GM23338 (cell line): ENCODE data around the gene ADGRL1. TPM values are rescaled to one million over a fixed set of nuclear protein-coding genes. Genes with fewer than 3 reads are reported as not detected.
"Not testable (repeated sequence)": the region's sequence is repeated elsewhere in the genome, so short reads cannot be mapped to it uniquely, and the experiment has no call there.

Experiments
- ATAC-seq: fragments of 200-7000 bp; cut with Tn5 transposase; 3 replicates; pipeline ENCODE4 v1.9.1; 2020
- DNase-seq: peaks from one replicate; pipeline ENCODE4 v3.0.0-alpha.2; 2015; ENCODE audit warnings: low spot score
- H2AFZ ChIP-seq: fragments of 200-600 bp; sonication (generic); 2 replicates; pipeline ENCODE4 v1.8.0; 2016; ENCODE audit warnings: antibody characterized with exemption, mild to moderate bottlenecking, moderate library complexity
- H3F3A ChIP-seq: fragments of 200-600 bp; sonication (generic); replicated peaks from 2 replicates; pipeline ENCODE4 v1.8.0; 2017; ENCODE audit warnings: antibody characterized with exemption, mixed run types, low read depth
- H3K27ac ChIP-seq: fragments of 200-600 bp; sonication (generic); 2 replicates; pipeline ENCODE4 v1.6.1; 2016; ENCODE audit warnings: low read depth
- H3K27me3 ChIP-seq: fragments of 200-600 bp; sonication (generic); 2 replicates; pipeline ENCODE4 v1.8.0; 2016; ENCODE audit warnings: mild to moderate bottlenecking, mixed run types, moderate library complexity; ENCODE audit not compliant: insufficient read depth
- H3K36me3 ChIP-seq: fragments of 200-600 bp; sonication (generic); 2 replicates; pipeline ENCODE4 v1.8.0; 2016; ENCODE audit warnings: mild to moderate bottlenecking; ENCODE audit not compliant: insufficient read depth
- H3K4me1 ChIP-seq: fragments of 200-600 bp; sonication (generic); 2 replicates; pipeline ENCODE4 v1.8.0; 2016; ENCODE audit warnings: mild to moderate bottlenecking, moderate library complexity; ENCODE audit not compliant: insufficient read depth
- H3K4me2 ChIP-seq: fragments of 200-600 bp; sonication (generic); 2 replicates; pipeline ENCODE4 v1.7.1; 2017; ENCODE audit warnings: mixed run types
- H3K4me3 ChIP-seq: fragments of 200-600 bp; sonication (generic); 2 replicates; pipeline ENCODE4 v1.6.1; 2016; ENCODE audit warnings: mixed run types
- H3K79me2 ChIP-seq: fragments of 200-600 bp; sonication (generic); replicated peaks from 2 replicates; pipeline ENCODE4 v1.8.0; 2017; ENCODE audit warnings: mild to moderate bottlenecking; ENCODE audit not compliant: insufficient read depth
- H3K9me2 ChIP-seq: fragments of 200-600 bp; sonication (generic); 2 replicates; pipeline ENCODE4 v1.8.0; 2017; ENCODE audit not compliant: insufficient read depth
- H4K20me1 ChIP-seq: fragments of 200-600 bp; sonication (generic); replicated peaks from 2 replicates; pipeline ENCODE4 v1.8.0; 2017; ENCODE audit warnings: mild to moderate bottlenecking; ENCODE audit not compliant: insufficient read depth
- H3K27ac Mint-ChIP-seq: 2 replicates; pipeline ENCODE4 v1.8.0; 2020; ENCODE audit warnings: inconsistent platforms, mild to moderate bottlenecking, moderate library complexity, mixed read lengths
- H3K27me3 Mint-ChIP-seq: 3 replicates; pipeline ENCODE4 v1.8.0; 2022; ENCODE audit warnings: low read depth, mild to moderate bottlenecking, moderate library complexity, mixed read lengths, inconsistent platforms; ENCODE audit not compliant: insufficient read depth, poor library complexity
- H3K36me3 Mint-ChIP-seq: 3 replicates; pipeline ENCODE4 v1.8.0; 2021; ENCODE audit warnings: low read depth, mild to moderate bottlenecking, inconsistent platforms, moderate library complexity, mixed read lengths
- H3K4me1 Mint-ChIP-seq: 3 replicates; pipeline ENCODE4 v1.8.0; 2020; ENCODE audit warnings: mild to moderate bottlenecking, inconsistent platforms, mixed read lengths
- H3K4me3 Mint-ChIP-seq: 3 replicates; pipeline ENCODE4 v1.8.0; 2021; ENCODE audit warnings: moderate library complexity, mild to moderate bottlenecking, inconsistent platforms, mixed read lengths
- H3K9me3 Mint-ChIP-seq: 3 replicates; pipeline ENCODE4 v1.8.0; 2020; ENCODE audit warnings: moderate library complexity, mild to moderate bottlenecking, inconsistent platforms, mixed read lengths
- CTCF ChIP-seq, 2 experiments: fragments of 200-600 bp in 1 of 2; sonication (generic) in 1 of 2; conservative IDR thresholded peaks; 2 replicates each; pipeline versions ENCODE4 v1.5.1 to v1.6.1; 2016 to 2017; ENCODE audit warnings: antibody characterized with exemption in 2 of 2, low read depth in 2 of 2, mild to moderate bottlenecking in 2 of 2, moderate library complexity in 1 of 2
- EZH2phosphoT487 ChIP-seq: fragments of 200-600 bp; sonication (generic); IDR thresholded peaks from one replicate; pipeline ENCODE4 v1.8.1; 2018; ENCODE audit warnings: antibody characterized with exemption; ENCODE audit not compliant: unreplicated experiment
- polyA plus RNA-seq: library from polyadenylated mRNA; unstranded; fragments of >200 nt; fragmentation: Nextera tagmentation; extraction: Ambion mirVana; gene quantifications from 2 replicates; pipeline ENCODE4 v1.2.1, GENCODE V29; 2016
- total RNA-seq: library from RNA; depleted of rRNA; stranded (reverse); fragments of >200 nt; shearing (Covaris generic); gene quantifications from 2 replicates; pipeline ENCODE4 v1.2.3, GENCODE V29; 2014

ADGRL1 gene
- total and polyA plus RNA-seq, 2 experiments from 2014 or later = 20.6 to 100 TPM

GRCh38 chr19:14214580-14214979, 8.6 kb upstream of the ADGRL1 start (continued):
- TF ChIP-seq CTCF (conservative IDR thresholded peaks at IDR 0.05; ENCODE audit: low read depth in 2 of 2) = no peak
- TF ChIP-seq EZH2phosphoT487 = no peak

DNA sequence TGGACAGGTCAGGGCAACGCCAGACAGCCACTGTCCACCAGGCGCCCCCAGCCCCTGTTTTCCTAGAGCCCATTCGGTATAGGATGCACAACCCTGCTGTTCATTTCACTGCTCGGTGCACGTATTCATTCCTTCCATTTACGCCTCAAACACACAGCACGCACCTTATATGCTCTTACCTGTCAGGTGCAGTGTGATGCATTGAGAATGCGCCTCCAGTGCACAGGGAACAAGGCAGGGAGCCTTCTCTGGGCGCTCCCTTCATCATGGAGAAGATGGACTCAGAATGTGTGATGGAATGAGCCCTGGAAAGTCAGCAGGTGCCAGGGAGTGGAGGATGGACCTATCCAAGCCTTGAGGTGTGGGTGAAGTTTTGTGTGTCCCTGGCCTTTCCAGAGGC, 4.2 kb upstream of the ADGRL1 start:
- not testable (repeated sequence) for H3K36me3 Mint-ChIP-seq, DNase-seq, H3K4me1 ChIP-seq, ATAC-seq, H2AFZ ChIP-seq, H3K27ac Mint-ChIP-seq, H3K9me3 Mint-ChIP-seq, H4K20me1 ChIP-seq, H3F3A ChIP-seq, H3K79me2 ChIP-seq, H3K36me3 ChIP-seq, H3K9me2 ChIP-seq, H3K27ac ChIP-seq
- peaks cover 29% of the 10 kb centered on the region for H3K27me3 ChIP-seq
- peak overlapping the region; percentile 54 for H3K4me3 ChIP-seq
- Mint-ChIP-seq H3K4me3 (peak overlapping the region; percentile 66; the same call in 2 of the 3 replicates), H3K27me3 (peaks cover 20% of the 10 kb centered on the region), H3K4me1 (peaks cover 13% of the 10 kb centered on the region; the same call in 2 of the 3 replicates)
- H3K4me2 ChIP-seq = peak overlapping the region; percentile 82

DNA sequence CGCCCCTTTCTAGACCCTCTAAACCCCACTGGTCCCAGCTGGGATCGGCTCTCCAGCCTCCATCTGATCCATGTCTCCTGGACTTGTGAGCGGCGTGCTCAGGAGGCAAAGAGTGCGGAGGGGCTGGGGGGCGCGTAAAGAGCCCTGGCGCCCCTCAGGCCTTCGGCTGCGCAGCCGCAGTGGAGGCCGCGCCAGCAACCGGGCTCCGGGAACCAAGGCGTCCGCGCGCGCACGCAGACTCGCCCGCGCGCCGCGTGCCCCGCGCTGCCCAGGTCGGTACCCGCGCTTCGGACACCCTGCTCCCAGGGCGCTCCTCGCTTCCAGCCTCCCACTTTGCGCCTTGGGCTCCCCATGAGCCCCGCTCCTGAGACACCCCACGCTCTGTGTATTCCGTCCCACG, 3.4 kb upstream of the ADGRL1 start:
- peak overlapping the region; percentile 66 for H3K4me3 Mint-ChIP-seq
- not testable (repeated sequence) for H3K9me3 Mint-ChIP-seq
- peak overlapping the region; percentile 54 for H3K4me3 ChIP-seq

GRCh38 chr19:14208496-14208895, 2.5 kb upstream of the ADGRL1 start:
- not testable (repeated sequence) for H2AFZ ChIP-seq, H3K27ac ChIP-seq, H3K9me3 Mint-ChIP-seq, H3K36me3 ChIP-seq, H3K9me2 ChIP-seq, H3K27ac Mint-ChIP-seq, H3K4me1 ChIP-seq, H4K20me1 ChIP-seq, H3K4me3 Mint-ChIP-seq, H3K4me3 ChIP-seq, DNase-seq, H3K36me3 Mint-ChIP-seq, ATAC-seq, H3F3A ChIP-seq
- Mint-ChIP-seq H3K27me3 (peaks cover 24% of the 10 kb centered on the region), H3K4me1 (peaks cover 23% of the 10 kb centered on the region)
- Histone ChIP-seq H3K27me3 (peaks cover 29% of the 10 kb centered on the region), H3K79me2 (peaks cover 19% of the 10 kb centered on the region), H3K4me2 (peak overlapping the region; percentile 60; the same call in 1 of the 2 replicates)

More for the DNA sequence above, 3.4 kb upstream of the ADGRL1 start:
- not testable (repeated sequence) for H3F3A ChIP-seq, H2AFZ ChIP-seq, H3K27ac Mint-ChIP-seq, H4K20me1 ChIP-seq, H3K27ac ChIP-seq, H3K4me1 ChIP-seq, H3K36me3 ChIP-seq, H3K9me2 ChIP-seq, H3K36me3 Mint-ChIP-seq
- H3K4me2 ChIP-seq = peak overlapping the region; percentile 82
- DNase-seq (peak; percentile 47), ATAC-seq (peak; percentile 3; the same call in 1 of the 3 replicates)
- Mint-ChIP-seq H3K27me3 (peaks cover 23% of the 10 kb centered on the region), H3K4me1 (peaks cover 14% of the 10 kb centered on the region; the same call in 2 of the 3 replicates)
- H3K27me3 ChIP-seq = peaks cover 29% of the 10 kb centered on the region
- H3K79me2 ChIP-seq = peaks cover 10% of the 10 kb centered on the region

- Histone ChIP-seq H3K4me2 (peak overlapping the region; percentile 86; the same call in 1 of the 2 replicates), H3K4me3 (peak overlapping the region; percentile 80), H3K27me3 (peaks cover 29% of the 10 kb centered on the region), H3K79me2 (peaks cover 26% of the 10 kb centered on the region)
- H3K27ac ChIP-seq, DNase-seq, H3K27ac Mint-ChIP-seq, H3K9me2 ChIP-seq, H3K9me3 Mint-ChIP-seq, H3K4me1 ChIP-seq, H2AFZ ChIP-seq, H3K36me3 ChIP-seq, H4K20me1 ChIP-seq, H3F3A ChIP-seq, H3K36me3 Mint-ChIP-seq: not testable (repeated sequence)
- Mint-ChIP-seq H3K4me1 (peaks cover 30% of the 10 kb centered on the region), H3K27me3 (peaks cover 27% of the 10 kb centered on the region), H3K4me3 (peak overlapping the region; percentile 86)
- ATAC-seq = peak; percentile 5
Measured at GRCh38 chr19:14207796-14208195, 1.8 kb upstream of the ADGRL1 start.
